Activated CD4-positive, alpha-beta memory T cell treated with anti-CD3 and anti-CD28 coated beads, Interleukin-2, amount 10 ng/mL, durations not matched to agents 7 days and 5 days (primary cell): ENCODE measurements around the gene SERTAD2. TPM values are rescaled to one million over a fixed set of nuclear protein-coding genes. Genes with fewer than 3 reads are reported as not detected.

Experiments
- CTCF ChIA-PET: fragments of 350-600 bp; sonication (Branson Sonifier 250); formaldehyde crosslinking; loops from one replicate; lab custom pipeline; 2021; ENCODE audit warnings: antibody characterized with exemption, inconsistent platforms; lab: Charles Lee
- POLR2A ChIA-PET: fragments of 350-600 bp; sonication (Branson Sonifier 250); formaldehyde crosslinking; loops from one replicate; lab custom pipeline; 2021; ENCODE audit warnings: antibody characterized with exemption; lab: Charles Lee
- DNase-seq: peaks from one replicate; pipeline ENCODE4 v3.0.0-alpha.2; 2020
- H3K27ac Mint-ChIP-seq: one replicate; pipeline ENCODE4 v1.8.0; 2021; ENCODE audit warnings: mild to moderate bottlenecking, mixed read lengths
- H3K27me3 Mint-ChIP-seq: one replicate; pipeline ENCODE4 v1.8.0; 2021; ENCODE audit warnings: mixed read lengths
- H3K36me3 Mint-ChIP-seq: one replicate; pipeline ENCODE4 v1.8.0; 2021; ENCODE audit warnings: low read depth, mixed read lengths
- H3K4me1 Mint-ChIP-seq: one replicate; pipeline ENCODE4 v1.8.0; 2021; ENCODE audit warnings: mixed read lengths
- H3K4me3 Mint-ChIP-seq: one replicate; pipeline ENCODE4 v1.8.0; 2021; ENCODE audit warnings: mild to moderate bottlenecking, mixed read lengths
- H3K9me3 Mint-ChIP-seq: one replicate; pipeline ENCODE4 v1.8.0; 2021; ENCODE audit warnings: mixed read lengths
- total RNA-seq, 2 experiments: library from RNA; stranded (reverse); gene quantifications; one replicate each; pipeline ENCODE4 v1.2.3, GENCODE V29; 2021

SERTAD2 gene
- total RNA-seq, 2 experiments from 2014 or later = 16.2 to 17.5 TPM

- peak overlapping the region; percentile 64 for H3K27ac Mint-ChIP-seq
- peaks cover 46% of the 10 kb centered on the region for H3K4me1 Mint-ChIP-seq
- H3K4me3 Mint-ChIP-seq = peak overlapping the region; percentile 78
- H3K36me3 Mint-ChIP-seq = peaks cover 4% of the 10 kb centered on the region
- H3K27me3 Mint-ChIP-seq = peaks cover 11% of the 10 kb centered on the region
- ChIA-PET CTCF (interaction anchor here (0.7 to 7.5 kb wide), 28 partner anchors 10 to 324 kb away, joined by 3 to 91 read pairs (median 5); partner anchors contain the start of gene AFTPH), POLR2A (interaction anchor here (0.8 to 6.4 kb wide), 35 partner anchors 9 to 1066 kb away, joined by 3 to 87 read pairs (median 6); partner anchors contain the start of genes ACTR2, AFTPH, CEP68 and MDH1)
- no peaks in the 10 kb centered on the region for H3K9me3 Mint-ChIP-seq
- DNase-seq = peak; percentile 62
Measured at GRCh38 chr2:64654063-64654811, 524 bp upstream of the SERTAD2 start.

- Mint-ChIP-seq H3K4me1 (peaks cover 50% of the 10 kb centered on the region), H3K36me3 (peaks cover 4% of the 10 kb centered on the region), H3K27ac (peak overlapping the region; percentile 86), H3K9me3 (no peaks in the 10 kb centered on the region), H3K4me3 (peak overlapping the region; percentile 91), H3K27me3 (peaks cover 8% of the 10 kb centered on the region)
- POLR2A ChIA-PET = interaction anchor here (0.7 to 6.4 kb wide), 29 partner anchors 8 to 575 kb away, joined by 3 to 87 read pairs (median 7); partner anchors contain the start of genes ACTR2 and AFTPH
- DNase-seq = peak; percentile 28
- CTCF ChIA-PET = interaction anchor here (0.9 to 7.5 kb wide), 15 partner anchors 8 to 336 kb away, joined by 3 to 91 read pairs (median 18); partner anchors contain the start of gene AFTPH
Measured at GRCh38 chr2:64652231-64653108, 1.2 kb downstream of the SERTAD2 start.

- Mint-ChIP-seq H3K36me3 (peaks cover 4% of the 10 kb centered on the region), H3K4me3 (no peak overlapping the region), H3K27me3 (peaks cover 8% of the 10 kb centered on the region), H3K4me1 (peaks cover 51% of the 10 kb centered on the region), H3K9me3 (no peaks in the 10 kb centered on the region), H3K27ac (no peak overlapping the region)
- CTCF ChIA-PET = interaction anchor here (1.0 to 7.5 kb wide), 12 partner anchors 12 to 337 kb away, joined by 3 to 91 read pairs (median 20); partner anchors contain the start of gene AFTPH
- no peak for DNase-seq
- POLR2A ChIA-PET = interaction anchor here (0.7 to 6.4 kb wide), 9 partner anchors 7 to 197 kb away, joined by 3 to 87 read pairs (median 7); no protein-coding TSS in a partner anchor
Measured at GRCh38 chr2:64651590-64651989, 2.1 kb downstream of the SERTAD2 start.

- peaks cover 6% of the 10 kb centered on the region for H3K27me3 Mint-ChIP-seq
- no peak overlapping the region for H3K4me3 Mint-ChIP-seq
- DNase-seq = no peak
- peaks cover 4% of the 10 kb centered on the region for H3K36me3 Mint-ChIP-seq
- POLR2A ChIA-PET = interaction anchor here (1.2 to 6.4 kb wide), 5 partner anchors 44 to 182 kb away, joined by 3 to 87 read pairs (median 7); no protein-coding TSS in a partner anchor
- peaks cover 56% of the 10 kb centered on the region for H3K4me1 Mint-ChIP-seq
- CTCF ChIA-PET = interaction anchor here (1.0 to 7.5 kb wide), 11 partner anchors 13 to 320 kb away, joined by 3 to 91 read pairs (median 26); partner anchors contain the start of gene AFTPH
- H3K9me3 Mint-ChIP-seq = no peaks in the 10 kb centered on the region
- no peak overlapping the region for H3K27ac Mint-ChIP-seq
Measured at GRCh38 chr2:64650722-64651338, 2.9 kb downstream of the SERTAD2 start.

GRCh38 chr2:64650296-64650695, 3.4 kb downstream of the SERTAD2 start:
- DNase-seq = no peak
- H3K27me3 Mint-ChIP-seq = peaks cover 4% of the 10 kb centered on the region
- H3K4me1 Mint-ChIP-seq = peaks cover 51% of the 10 kb centered on the region
- peaks cover 4% of the 10 kb centered on the region for H3K36me3 Mint-ChIP-seq
- no peaks in the 10 kb centered on the region for H3K9me3 Mint-ChIP-seq
- no peak overlapping the region for H3K27ac Mint-ChIP-seq
- POLR2A ChIA-PET = interaction anchor here (0.8 to 6.4 kb wide), 6 partner anchors 77 to 183 kb away, joined by 3 to 87 read pairs (median 6); no protein-coding TSS in a partner anchor
- no peak overlapping the region for H3K4me3 Mint-ChIP-seq
- CTCF ChIA-PET = interaction anchor here (1.0 to 7.5 kb wide), 13 partner anchors 16 to 320 kb away, joined by 3 to 91 read pairs (median 8); partner anchors contain the start of gene AFTPH

- Mint-ChIP-seq H3K4me3 (no peak overlapping the region), H3K36me3 (peaks cover 4% of the 10 kb centered on the region), H3K27ac (no peak overlapping the region), H3K9me3 (no peaks in the 10 kb centered on the region), H3K27me3 (no peaks in the 10 kb centered on the region), H3K4me1 (peaks cover 51% of the 10 kb centered on the region)
- CTCF ChIA-PET = interaction anchor here (1.0 to 7.5 kb wide), 9 partner anchors 16 to 319 kb away, joined by 3 to 91 read pairs (median 8); no protein-coding TSS in a partner anchor
- POLR2A ChIA-PET = interaction anchor here (0.6 to 1.6 kb wide), 7 partner anchors 78 to 126 kb away, joined by 3 to 4 read pairs (median 3); no protein-coding TSS in a partner anchor
- no peak for DNase-seq
Measured at GRCh38 chr2:64649626-64650025, 4.1 kb downstream of the SERTAD2 start.

- Mint-ChIP-seq H3K4me1 (peaks cover 54% of the 10 kb centered on the region), H3K9me3 (no peaks in the 10 kb centered on the region), H3K27ac (no peak overlapping the region), H3K27me3 (no peaks in the 10 kb centered on the region), H3K4me3 (no peak overlapping the region), H3K36me3 (peaks cover 4% of the 10 kb centered on the region)
- DNase-seq = no peak
- POLR2A ChIA-PET = interaction anchor here (0.6 to 1.6 kb wide), 6 partner anchors 79 to 125 kb away, joined by 3 to 4 read pairs (median 4); no protein-coding TSS in a partner anchor
- CTCF ChIA-PET = interaction anchor here (1.0 to 7.5 kb wide), 9 partner anchors 16 to 318 kb away, joined by 3 to 91 read pairs (median 6); no protein-coding TSS in a partner anchor
Measured at GRCh38 chr2:64649013-64649484, 4.7 kb downstream of the SERTAD2 start.

- DNase-seq = peak; percentile 85
- Mint-ChIP-seq H3K27ac (no peak overlapping the region), H3K4me3 (no peak overlapping the region), H3K27me3 (no peaks in the 10 kb centered on the region), H3K9me3 (no peaks in the 10 kb centered on the region), H3K4me1 (peaks cover 52% of the 10 kb centered on the region), H3K36me3 (peaks cover 2% of the 10 kb centered on the region)
- ChIA-PET CTCF (interaction anchor here (0.6 to 6.2 kb wide), 51 partner anchors 8 to 547 kb away, joined by 3 to 58 read pairs (median 4); partner anchors contain the start of genes AFTPH and SERTAD2), POLR2A (interaction anchor here (0.7 to 3.4 kb wide), 5 partner anchors 7 to 218 kb away, joined by 3 to 34 read pairs (median 11); partner anchors contain the start of genes AFTPH and SERTAD2)
Measured at GRCh38 chr2:64646007-64646880, 7.5 kb downstream of the SERTAD2 start.

- Mint-ChIP-seq H3K4me1 (peaks cover 41% of the 10 kb centered on the region), H3K27ac (peak overlapping the region; percentile 85), H3K9me3 (no peaks in the 10 kb centered on the region), H3K36me3 (peaks cover 2% of the 10 kb centered on the region), H3K4me3 (peak overlapping the region; percentile 81), H3K27me3 (no peaks in the 10 kb centered on the region)
- CTCF ChIA-PET = interaction anchor here (0.5 to 6.2 kb wide), 20 partner anchors 8 to 701 kb away, joined by 3 to 58 read pairs (median 6); partner anchors contain the start of genes AFTPH and SERTAD2
- DNase-seq = peak; percentile 59
- POLR2A ChIA-PET = interaction anchor here (1.0 to 3.4 kb wide), 6 partner anchors 8 to 122 kb away, joined by 3 to 34 read pairs (median 8); partner anchors contain the start of gene SERTAD2
Measured at GRCh38 chr2:64644458-64645382, 9.0 kb downstream of the SERTAD2 start.
